Vagina (tissue), 2 donors: Measurements from ENCODE around the gene VGF.

Experiments used
- CTCF ChIP-seq, 3 experiments: fragments of 450-650 bp in 2 of 3; fragments of 200-600 bp in 1 of 3; sonication (generic) in 1 of 3; IDR thresholded peaks; one replicate each; pipeline ENCODE4 v1.5.1; 2017 to 2019; ENCODE audit warnings: antibody characterized with exemption in 3 of 3, mild to moderate bottlenecking in 2 of 3, moderate library complexity in 2 of 3
- POLR2A ChIP-seq, 2 donors: fragments of 450-650 bp; IDR thresholded peaks; one replicate each; pipeline ENCODE4 v1.6.1; 2017; ENCODE audit warnings: antibody characterized with exemption in 2 of 2, mild to moderate bottlenecking in 2 of 2, moderate library complexity in 2 of 2
- POLR2AphosphoS5 ChIP-seq, 2 donors: sonication (generic); formaldehyde crosslinking; IDR thresholded peaks; one replicate each; pipeline ENCODE4 v1.9.0; 2017; ENCODE audit warnings: antibody characterized with exemption in 2 of 2, mild to moderate bottlenecking in 2 of 2, low read depth in 1 of 2; ENCODE audit not compliant: insufficient read depth in 1 of 2

- no peak for TF ChIP-seq CTCF (IDR thresholded peaks at IDR 0.05)
- no peak for TF ChIP-seq POLR2A (IDR thresholded peaks at IDR 0.05)
- no peak for TF ChIP-seq POLR2AphosphoS5 (IDR thresholded peaks at IDR 0.05; ENCODE audit: insufficient read depth in 1 of 2, low read depth in 1 of 2)
Measured at GRCh38 chr7:101159696-101160674, 5.4 kb downstream of the VGF start.
